Urothelium cell line (cell line): ENCODE results near the gene LSP1.

Source experiments
- DNase-seq: peaks from one replicate; pipeline ENCODE4 v3.0.0; 2011; ENCODE audit warnings: low spot score, mixed read lengths
- FAIRE-seq: peaks from 2 replicates; lab custom pipeline; 2011; peaks lifted over from hg19 to GRCh38; lab: Jason Lieb, UNC

The LSP1 gene

GRCh38 chr11:1913271-1914060 is 60.6 kb downstream of the LSP1 start:
- FAIRE-seq, result no peak
- no peak for DNase-seq

GRCh38 chr11:1915795-1916131 is 62.9 kb downstream of the LSP1 start:
- FAIRE-seq (no peak), DNase-seq (no peak)

GRCh38 chr11:1916132-1916985 is 63.5 kb downstream of the LSP1 start:
- no peak for DNase-seq
- no peak for FAIRE-seq

DNA sequence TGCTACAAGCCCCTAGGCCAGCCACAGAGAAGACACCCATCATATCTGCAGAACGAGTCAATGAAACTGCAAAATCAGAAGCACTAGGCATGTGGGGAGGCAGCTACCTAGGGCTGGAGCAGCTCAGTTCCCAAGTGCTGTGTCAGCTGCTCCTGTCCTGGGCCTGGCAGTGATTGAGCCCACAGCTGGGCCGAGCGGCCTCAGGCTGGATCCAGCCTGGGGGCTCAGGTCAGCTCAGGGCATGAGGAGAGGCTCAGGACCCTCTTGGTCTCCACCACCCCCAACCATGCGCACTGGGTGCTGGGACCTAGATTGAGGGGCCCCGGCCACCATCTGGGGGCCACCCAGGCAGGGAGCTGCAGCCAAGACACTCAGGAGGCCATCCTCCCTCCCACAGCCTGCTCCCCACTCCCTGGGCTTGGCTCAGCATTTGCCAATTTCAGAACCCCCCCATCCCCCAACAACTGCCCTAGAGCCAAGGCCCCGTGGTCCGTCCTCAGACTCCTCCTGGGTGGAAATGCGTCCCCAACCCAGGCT is 64.2 kb downstream of the LSP1 start:
- DNase-seq, result no peak

GRCh38 chr11:1917523-1918435 is 64.9 kb downstream of the LSP1 start:
- FAIRE-seq, result no peak
- no peak for DNase-seq

More for the DNA sequence above, 64.2 kb downstream of the LSP1 start:
- FAIRE-seq, result no peak

DNA sequence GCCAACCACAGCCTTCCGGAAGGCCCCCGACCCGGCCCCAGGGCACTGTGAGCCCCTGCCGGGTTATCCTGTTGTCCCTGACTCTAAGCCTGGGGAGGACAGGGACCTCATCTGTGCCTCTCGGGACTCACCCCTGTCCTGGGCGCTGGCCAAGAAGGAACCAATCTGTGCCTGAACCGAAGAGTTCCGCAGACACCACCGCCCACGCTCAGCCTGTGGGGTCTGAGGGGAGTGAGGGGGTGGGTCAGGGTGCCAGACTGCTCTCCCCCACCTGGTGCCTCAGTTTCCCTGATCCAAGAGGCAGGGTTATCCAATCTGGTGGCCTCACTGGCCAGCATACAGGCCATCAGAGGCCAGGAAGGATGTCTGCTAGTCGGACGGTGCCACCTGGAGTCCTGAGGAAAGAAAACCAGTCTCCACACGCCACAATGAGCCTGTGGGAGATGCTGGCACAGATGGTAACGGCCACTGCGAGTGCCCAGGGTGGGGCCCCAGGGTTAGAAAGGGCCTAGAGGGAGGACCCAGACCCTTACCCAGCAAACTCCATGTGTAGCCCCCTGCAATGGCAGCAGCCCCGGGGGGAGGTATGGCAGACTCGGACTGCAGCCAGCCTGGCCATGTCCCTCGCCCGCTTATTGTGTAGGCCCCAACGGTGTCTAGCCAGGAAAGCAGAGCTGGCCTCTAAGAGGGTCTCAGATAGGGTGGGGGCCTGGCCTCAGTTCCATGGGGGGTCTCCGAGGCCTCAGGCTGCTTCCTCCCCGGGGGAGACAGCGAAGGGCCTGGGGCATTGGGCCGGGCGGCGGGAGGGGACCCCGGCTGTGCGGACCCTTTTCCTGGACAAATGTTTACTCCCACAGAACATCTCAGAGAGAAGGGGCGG is 65.8 kb downstream of the LSP1 start:
- FAIRE-seq (no peak), DNase-seq (no peak)

- FAIRE-seq (no peak), DNase-seq (no peak)
Measured at GRCh38 chr11:1919391-1920127, 66.7 kb downstream of the LSP1 start, which contains the start of gene TNNT3. Gene TNNT3, plus strand, starts transcription at chr11:1919703. Its CDS starts 3,172 bp downstream, at chr11:1922875.

GRCh38 chr11:1920128-1920908 is 67.4 kb downstream of the LSP1 start:
- no peak for DNase-seq
- FAIRE-seq, result no peak

DNA sequence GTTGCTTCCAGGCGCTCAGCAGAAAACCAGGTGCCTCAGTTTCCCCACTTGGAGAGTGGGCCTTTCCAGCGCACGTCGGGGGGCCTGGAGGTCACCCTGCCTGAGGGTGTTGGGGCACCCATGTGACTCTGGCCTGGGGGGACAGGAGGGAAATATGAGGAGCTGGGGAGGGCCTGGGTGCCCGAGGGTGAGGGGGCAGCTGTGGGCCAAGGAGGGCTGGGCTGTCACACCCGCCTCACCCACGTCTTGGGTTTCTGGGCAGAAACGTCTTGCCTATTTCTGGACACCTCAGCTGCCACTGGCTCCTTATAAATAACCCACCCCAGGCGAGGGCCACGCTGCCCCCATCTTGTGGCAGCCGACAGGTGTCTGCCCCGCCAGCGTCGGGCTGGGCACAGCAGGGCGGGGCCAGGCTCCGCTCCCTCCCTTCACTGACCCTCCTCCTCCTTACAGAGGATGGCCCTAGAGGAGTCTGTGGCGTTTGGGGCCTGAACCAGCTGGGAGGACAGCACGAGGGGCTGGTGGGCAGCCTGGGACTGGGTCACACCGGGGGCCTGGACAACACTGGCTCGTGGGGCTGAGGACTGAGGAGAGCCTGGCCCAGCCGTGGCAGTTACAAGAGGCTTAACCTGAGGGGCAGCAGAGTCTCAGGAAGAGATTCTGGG is 68.2 kb downstream of the LSP1 start:
- DNase-seq (no peak), FAIRE-seq (no peak)

DNA sequence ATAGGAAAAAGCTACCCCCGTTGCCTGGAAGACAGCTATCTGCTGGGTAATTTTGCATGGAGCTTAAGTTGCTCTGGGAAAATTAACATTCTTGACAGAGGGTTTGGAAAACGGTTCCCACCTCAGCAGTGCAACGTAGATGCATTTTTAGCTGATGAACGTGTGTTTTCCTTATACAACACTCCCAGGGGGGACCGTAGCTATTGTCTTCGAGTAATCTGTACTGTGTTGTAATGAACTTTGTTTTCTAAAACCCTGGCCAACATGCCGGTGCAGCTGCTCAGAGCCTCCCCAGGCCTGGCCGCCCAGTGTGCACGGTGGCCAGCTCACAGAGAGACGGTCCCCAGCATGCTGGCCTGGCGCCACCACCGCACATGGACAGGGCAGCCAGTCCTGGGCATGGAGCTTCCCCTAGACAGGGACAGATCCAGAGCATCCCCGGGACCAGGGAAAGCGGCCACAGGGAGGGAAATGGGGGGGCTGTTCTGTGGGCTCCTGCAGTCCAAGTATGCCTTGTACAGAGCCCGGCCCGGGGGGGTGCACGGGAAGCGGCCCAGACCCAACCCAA is 68.8 kb downstream of the LSP1 start:
- no peak for FAIRE-seq
- DNase-seq, result no peak

- no peak for FAIRE-seq
Measured at GRCh38 chr11:1922481-1923081, 69.7 kb downstream of the LSP1 start.

GRCh38 chr11:1923201-1923956 is 70.5 kb downstream of the LSP1 start:
- FAIRE-seq (no peak), DNase-seq (no peak)

More at GRCh38 chr11:1922481-1923081, 69.7 kb downstream of the LSP1 start:
- no peak for DNase-seq

- DNase-seq (no peak), FAIRE-seq (no peak)
Measured at GRCh38 chr11:1924181-1924580, 71.3 kb downstream of the LSP1 start.

DNA sequence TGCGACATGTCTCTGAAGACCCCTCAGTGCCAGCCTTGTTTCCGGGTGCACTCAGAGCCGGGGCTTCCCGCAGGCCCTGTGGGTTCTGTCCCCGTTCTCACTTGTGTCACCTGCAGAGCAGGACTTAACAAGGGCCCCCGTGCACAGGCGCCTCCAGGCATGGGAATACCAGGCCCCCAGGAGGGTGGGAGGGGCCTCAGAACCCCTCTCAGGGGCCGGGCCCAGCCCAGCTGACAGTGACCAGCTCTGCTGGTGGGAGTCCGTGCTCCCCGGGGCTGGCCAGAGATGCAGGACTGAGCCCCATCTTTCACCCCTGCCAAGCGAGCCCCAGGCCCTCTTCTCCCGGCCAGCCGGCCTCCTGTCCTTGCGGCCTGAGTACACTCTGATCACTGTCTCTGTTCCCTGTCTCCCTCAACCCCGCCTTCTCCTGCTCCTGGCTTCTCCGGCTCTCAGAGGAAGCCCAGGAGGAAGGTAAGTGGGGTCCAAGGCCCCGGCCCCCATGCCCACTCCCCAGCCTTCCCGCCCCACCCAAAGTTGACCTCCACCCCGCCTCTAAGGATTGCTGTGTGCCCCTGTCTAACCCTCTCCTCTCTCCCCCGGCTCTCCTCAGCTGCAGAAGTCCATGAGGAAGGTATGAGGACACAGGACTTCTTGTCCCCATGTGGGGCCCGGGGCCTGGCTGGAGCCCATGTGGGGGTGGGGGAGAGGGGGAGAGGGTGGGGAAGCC is 71.9 kb downstream of the LSP1 start:
- DNase-seq (no peak), FAIRE-seq (no peak)

DNA sequence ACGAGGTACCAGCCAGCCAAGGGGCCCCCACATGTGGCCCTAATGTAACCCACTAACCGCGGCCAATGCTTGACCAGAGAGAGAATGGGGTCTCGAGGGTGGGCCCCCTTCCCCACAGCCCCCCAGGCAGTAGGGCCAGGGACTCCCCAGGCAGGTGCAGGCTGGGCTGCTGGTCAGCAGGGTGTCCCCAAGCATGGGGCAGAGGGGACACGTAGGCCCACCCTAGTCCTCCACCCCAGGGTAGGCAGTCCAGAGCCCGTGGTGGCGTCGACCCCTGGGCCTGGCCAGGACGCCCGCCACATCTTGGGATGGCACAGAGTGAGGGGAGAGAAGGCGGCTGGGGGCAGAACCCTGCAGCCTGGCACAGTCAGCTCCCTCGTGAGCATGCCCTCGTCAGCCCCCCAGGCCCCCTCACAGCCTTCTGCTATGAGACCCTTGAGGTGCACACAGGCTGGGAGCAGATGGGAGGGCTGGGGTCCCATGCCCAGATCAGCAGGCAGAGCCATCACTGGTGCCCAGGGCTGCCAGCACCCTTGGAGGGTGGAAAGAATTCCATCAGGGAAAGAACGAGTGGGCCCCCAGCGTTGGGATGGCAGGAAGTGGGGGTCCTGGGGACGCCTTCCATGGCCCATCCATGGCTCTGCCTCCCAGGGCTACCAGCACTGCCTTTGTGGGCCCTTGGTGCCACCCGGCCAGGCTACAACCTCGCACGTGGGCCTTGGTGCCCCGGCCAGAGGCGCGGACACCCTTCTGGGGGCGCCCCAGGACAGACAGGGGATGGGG is 72.7 kb downstream of the LSP1 start:
- FAIRE-seq (no peak), DNase-seq (no peak)
